LoVo (cell line): Measurements from ENCODE around the gene MB.
A peak's percentile ranks its signal among the peaks of the same experiment; 100 is the strongest.
"Not testable (repeated sequence)": the region's sequence is repeated elsewhere in the genome, so short reads cannot be mapped to it uniquely, and the experiment has no call there.

Source experiments
- DNase-seq: peaks from one replicate; pipeline ENCODE4 v3.0.0-alpha.2; 2016; ENCODE audit warnings: low spot score

Gene MB

DNA sequence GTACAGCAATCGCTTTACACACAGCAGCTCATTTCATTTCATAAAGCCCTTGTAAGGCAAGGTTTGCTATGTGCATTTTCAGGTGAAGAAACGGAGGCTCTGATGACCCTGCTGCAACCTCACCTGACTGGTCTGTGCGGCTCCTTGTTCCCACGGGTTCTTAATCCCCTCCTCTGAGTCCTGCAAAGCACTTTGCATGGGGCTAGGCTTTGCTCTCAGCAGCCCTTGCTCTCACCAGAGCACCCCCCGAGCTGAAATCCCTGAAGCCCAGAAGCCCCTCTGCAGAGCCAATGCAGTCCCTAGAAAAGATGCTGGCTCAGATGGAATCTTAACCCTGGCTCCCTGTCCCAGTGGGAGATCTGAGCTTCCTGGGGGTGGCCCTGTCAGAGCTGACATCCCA is 20.1 kb upstream of the MB start:
- DNase-seq: no peak

DNA sequence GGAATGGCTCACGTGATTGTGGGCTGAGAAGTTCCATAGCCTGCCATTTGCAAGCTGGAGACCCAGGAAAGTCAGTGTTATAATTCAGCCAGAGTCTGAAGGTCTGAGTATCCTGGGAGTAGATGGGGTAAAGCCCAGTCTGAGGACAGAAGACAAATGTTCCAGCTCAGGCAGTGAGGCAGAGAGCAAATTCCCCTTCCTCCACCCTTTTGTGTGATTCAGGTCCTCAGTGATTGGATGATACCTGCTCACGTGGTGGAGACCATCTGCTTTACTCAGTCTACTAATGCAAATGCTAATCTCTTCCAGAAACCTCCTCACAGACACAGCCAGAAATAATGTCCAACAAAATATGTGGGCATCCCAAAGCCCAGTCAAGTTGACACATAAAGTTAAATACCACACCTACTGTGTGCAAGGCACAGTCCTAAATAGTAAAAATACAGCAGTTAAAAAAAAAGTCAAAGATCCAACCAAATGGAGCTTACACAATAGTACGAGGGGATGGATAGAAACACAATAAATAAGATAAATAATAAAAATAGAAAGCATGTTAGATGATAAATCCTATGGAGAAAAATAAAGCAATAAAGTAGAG is 17.9 kb upstream of the MB start:
- no peak for DNase-seq

DNA sequence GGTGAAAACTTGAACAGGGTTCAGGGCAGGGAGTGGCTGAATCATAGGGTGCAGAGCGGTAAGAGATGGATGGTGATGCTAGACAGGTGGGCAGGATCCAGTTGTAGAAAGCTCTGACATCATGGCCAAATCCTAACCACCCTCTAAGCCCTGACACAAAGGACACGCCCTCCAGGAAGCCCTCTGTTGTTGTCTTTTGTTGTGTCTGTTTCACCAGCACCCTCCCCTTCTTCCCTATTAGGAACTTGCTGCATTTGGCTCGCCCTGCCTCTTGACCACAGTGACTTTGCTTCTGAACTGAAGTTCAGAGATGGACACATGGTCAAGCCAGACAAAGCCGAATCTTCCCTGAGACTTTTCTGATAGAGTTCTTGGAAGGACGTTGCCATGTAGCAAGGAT is 16.9 kb upstream of the MB start:
- DNase-seq: no peak

DNA sequence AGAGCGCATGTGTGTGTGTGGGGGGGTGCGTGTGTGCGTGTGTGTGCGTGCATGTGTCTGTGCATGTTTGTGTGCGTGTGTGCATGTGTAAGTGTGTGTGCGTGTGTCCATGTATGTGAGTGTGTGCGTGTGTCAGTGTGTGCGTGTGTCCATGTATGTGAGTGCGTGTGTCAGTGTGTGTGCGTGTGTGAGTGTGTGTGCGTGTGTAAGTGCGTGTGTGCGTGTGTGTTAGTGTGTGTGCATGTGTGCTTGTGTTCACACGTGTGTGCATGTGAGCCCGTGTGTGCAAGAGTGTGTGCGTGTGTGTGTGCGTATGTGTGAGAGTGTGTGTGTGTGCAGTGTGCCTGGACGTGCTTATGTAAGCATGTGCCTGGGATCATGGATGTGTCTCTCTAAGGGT is 16.4 kb upstream of the MB start:
- DNase-seq: no peak

DNA sequence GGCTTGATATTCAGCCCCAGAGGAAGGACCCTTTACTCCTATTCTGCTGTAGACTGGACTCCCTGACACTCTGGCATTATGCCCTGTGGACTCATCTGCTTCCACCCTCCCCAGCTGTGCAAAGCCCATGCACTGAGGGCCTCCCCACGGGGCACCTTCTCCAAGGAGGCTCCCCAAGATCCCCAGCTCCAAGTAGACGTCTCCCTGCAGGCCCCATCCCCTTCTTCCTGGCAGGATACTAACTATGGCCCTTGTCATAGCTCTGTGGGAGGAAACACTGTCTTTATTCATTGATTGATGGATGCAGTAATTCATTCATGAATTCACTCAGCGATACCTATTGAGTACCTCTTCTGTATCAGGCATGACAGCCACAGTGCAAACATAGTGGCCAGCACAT is 15.8 kb upstream of the MB start:
- DNase-seq: no peak

DNA sequence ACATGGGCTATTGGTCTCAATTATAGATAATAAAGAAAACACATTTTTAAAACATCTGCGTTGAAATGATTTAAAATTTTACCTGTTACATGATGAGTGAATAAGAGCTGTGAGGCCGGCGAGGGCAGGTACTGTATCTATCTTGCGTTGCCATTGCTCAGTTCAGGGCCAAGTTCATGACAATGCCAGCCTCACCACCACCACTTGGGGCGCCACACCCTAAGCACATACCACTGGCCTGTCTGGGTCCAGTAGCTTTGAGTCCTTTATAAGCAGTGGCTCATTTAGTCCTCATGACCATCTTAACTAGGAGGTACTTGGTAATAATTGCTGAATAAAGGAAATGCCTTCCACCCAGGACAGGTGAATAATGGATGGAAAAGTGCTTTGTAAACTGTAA is 14.5 kb upstream of the MB start:
- DNase-seq: peak; percentile 51

DNA sequence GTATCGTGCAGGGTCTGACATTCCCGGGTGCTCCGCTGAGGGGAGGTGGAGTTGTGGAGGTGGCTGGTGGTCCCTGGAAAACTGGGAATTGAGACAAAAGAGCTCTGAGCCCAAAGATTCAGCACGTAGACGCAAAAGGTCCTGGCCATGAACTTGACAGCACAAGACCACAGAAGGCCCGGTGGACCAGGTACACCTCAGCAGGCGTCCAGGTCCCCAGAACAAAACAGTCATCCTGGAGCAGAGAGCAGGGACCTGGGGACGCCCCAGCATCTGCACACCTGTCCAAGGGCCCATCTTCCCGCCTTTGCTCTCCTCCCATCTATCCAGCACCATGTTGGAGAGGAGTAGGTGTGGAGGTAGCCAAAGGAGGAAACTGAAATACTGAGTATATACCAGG is 13.8 kb upstream of the MB start:
- no peak for DNase-seq

DNA sequence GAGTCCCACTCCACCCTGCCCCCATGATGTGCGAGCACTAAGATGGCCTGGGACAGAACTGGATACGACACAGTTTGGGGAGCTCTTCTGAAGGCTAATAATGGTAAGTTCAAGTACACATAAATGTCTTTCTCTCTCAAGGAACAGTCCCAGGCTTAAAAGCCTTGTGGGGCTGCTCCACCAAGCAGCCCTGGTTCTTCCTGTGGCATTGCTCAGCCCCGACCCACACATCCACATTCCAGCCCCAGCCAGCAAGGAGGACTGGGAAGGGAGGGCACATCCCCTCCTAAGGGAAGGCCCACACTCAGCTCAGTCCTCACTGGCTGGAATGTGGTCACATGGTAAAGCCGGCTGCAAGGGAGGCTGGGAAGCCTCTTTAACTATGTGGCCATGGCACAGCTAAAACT is 13.3 kb upstream of the MB start:
- DNase-seq: no peak

DNA sequence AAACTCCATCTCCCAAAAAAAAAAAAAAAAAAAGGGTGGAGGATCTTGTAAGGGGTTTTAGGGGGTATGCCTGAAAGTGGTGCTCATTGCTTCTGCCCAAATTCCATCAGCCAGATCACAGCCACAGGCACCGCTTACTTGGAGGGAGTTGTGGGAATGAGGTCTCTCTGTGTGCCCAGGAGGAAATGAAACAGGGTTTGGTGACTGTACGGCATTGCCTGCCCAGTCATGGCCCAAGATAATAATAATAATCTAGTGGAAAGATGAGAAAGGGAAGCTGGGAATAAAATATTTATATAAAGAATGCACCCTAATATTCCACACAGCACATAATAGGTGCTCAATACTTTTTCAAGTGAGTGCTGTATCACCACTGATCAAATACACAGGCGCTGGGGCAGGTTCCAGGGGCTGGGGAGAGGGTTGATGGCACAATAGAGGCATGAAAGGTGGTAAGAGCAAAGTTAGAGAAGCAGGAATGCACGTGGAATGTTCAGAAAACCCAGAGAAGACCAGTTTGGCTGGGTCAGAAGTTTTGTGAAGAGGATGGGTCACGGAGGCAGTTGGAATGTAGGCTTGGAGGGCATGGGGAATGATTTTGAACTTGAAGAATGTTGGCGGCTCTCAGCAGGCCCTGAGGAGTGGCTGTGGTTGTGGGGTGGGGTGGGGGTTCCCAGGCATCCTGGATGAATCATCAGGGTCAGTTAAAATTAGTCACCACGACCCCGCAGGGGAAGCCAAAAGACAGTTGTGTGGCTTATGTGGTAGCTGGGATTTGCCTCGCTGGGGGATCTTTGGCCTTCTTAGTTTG is 12.5 kb upstream of the MB start:
- peak; percentile 89 for DNase-seq

DNA sequence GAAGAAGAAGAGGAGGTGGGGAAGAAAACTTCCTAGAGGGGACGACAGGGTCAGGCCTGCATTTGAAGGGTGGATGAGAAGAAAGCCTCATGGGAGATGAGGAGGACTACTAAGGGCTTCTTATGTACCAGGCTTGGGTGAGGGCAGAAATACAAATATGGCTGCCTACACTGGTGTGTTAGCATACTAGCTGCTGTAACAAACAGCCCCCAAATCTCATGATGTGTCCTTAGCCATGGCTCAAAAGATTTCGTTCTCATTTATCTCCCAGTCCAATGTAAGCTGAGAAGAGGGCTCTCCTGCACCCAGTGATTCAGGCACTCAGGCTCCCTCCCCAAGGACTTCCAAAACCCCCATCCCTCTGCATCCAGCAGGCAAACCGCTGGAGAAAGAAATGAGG is 11.6 kb upstream of the MB start:
- DNase-seq: no peak

DNA sequence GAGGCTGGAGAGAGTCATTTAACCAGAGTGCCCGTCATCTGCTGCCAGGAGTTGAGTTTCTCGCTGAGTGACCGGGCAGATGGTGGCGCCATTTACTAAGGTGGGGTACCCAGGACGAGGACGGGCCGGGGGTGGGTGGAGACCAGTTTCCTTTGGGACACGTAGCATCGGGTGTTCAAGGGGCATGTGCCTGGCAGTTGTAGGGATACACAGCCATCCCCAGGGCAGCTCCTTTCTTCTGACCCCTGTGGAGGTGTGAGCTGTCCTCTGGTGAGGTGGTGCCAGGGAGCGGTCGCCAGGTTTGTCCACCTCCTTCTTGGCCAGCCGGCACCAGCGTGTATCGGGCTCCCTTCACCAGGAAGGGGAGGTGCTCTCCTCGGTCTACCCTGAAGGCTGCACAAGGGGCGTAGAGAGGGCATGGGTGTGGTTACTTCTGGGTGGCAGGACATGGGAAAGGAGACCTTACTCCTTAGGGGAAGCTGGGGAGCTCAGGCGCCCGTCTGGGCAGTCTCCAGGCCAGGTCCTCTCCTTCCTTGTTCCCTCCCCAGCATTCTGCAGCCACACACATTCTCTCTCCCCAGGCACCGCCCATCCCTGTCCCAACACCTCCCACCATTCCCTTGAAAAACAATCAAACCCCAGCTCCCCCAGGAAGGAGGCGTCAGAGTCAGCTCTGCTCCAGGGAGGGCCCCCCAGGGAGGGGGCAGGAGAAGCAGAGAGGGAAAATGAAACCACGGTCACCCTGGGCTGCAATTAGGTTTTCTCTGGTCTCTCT is 10.3 kb upstream of the MB start:
- DNase-seq: peak; percentile 83

DNA sequence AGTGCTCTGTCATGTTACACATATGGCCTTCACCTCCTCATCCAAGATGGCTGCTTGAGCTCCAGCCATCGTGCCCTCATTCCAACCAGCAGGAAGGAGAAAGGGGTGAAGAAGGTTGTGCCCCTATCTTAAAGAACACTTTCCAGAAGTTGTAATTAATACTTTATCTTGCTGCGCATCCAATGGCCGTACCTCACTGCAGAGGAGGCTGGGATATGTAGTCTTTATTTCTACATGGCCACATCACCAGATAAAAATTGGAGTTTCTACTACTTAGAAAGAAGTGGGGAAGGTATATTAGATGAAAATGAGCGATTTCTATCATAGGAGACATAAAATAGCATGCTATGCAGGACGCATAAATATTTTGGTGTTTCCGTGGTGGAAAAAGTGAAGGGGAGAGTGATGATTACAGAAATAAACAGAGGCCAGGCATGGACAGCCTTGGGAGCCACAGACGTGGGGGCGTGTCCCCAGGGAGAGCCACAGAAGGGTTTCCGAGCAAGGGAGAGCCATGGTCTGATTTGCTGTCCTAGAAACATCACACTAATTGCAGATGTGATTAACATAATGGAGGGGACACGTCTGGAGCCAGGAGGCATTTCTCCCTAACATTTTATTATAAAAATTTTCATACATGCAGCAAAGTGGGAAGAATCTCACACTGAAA is 8.8 kb upstream of the MB start:
- no peak for DNase-seq

DNA sequence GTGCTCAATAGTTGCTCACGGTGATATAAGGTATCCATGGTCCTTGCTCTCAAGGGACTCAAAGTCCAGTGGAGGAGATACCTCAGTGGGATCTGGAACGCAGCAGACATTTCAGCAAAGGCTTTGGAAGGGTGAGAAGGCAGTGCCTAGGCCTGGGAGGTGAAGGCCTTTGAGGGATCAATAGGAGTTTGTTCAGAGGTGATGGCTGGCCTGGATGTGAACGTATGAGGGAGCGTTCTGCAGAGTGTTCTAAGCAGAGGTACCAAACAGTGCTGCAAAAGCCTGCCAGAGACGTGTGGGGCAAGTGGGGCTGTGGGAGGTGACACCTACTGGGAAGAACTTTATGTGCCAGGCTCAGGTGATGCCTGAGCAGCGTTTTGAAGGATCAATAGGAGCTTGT is 7.4 kb upstream of the MB start:
- no peak for DNase-seq

DNA sequence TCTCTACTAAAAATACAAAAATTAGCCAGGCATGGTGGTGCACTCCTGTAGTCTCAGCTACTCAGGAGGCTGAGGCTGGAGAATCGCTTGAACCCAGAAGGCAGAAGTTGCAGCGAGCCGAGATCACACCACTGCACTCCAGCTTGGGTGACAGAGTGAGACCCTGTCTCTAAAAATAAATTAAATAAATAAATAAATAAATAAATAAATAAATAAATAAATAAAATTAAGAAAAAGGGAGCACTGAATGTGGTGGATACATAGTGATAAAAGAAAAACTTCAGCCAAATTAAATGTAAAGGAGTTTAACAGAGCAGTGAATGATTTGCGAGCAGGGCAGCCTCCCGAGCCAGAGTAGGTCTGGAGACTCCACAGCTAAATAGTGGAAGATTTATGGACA is 6.8 kb upstream of the MB start:
- not testable (repeated sequence) for DNase-seq

DNA sequence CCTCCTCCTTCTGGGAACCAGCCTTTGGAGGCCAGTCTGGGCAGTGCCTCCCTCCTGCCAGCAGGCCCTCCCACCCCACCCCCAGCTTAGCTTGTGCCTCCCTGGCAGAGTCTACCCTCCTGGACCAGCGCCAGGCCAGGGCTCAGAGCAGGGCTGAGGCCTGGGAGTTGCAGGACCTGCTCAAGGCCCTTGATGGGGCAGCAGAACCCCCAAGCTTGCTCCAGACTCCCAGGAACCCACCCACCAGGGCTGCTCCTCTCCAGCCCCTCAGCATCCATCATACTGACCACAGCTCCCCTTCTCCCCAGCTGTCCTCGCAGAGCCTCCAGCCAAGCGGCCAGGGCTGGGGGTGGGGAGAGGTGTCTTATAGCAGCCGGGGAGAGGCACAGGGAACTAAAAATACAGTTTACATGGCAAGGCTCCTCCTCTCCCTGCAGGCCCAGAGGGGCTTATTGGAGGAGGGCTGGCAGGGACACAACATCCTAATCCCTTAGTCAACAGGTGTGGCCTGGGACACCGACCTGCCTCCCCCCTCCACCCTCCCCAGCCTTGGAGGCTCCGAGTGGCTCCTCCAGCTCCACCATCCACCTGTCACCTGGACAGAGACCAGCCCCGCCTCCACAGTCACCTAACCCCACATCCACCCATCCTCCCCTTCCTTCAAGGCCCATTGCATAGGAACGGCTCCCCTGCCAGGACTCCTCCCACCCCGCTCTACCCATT is 5.2 kb upstream of the MB start:
- DNase-seq: peak; percentile 65

DNA sequence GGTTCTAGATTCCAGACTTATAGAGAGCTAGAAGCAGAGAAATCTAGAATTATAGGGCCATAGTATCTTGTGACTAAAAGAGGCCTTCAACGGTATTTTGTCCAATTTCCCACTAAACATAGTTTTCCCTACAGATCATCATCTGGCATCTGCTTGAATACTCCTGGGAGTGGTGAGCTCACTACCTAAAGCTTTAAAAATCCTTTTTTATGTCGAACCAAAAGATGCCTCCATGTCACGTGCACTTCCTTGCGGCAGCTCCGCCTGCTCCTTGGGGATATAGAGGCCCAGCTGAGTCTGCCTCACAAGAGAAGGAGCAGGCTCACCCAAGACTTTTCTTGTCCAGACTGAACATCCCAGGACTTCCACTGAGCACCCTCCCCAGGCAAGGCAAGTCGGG is 4.3 kb upstream of the MB start:
- no peak for DNase-seq

DNA sequence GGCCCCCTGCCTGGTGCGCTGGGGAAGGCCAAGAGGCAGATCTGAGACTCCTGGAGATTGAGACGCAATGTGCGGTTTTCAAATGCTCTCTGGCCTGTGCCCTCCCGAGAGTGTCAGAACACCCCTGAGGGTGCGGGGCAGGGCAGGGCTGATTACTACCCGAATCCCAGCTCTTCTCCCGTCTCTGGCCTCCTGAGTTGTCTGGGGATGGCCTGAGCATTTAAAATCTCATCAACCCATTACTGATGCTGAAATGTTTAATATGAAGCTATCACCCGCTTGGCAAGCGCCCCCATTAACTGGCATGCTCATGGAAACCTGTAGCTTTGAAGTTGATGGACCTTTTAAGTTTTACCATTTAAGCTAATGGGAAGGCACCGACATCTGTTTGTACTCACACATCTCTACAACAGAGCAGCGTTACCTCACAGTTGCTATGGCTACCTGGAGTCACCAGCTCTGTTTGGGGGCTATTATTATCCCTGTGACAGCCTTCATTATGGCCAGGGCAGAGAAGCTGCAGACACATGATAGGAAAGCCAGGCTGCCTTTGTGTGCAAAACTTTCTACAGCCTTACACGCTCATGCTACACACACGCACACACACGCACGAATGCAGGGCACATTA is 3.6 kb upstream of the MB start:
- no peak for DNase-seq

DNA sequence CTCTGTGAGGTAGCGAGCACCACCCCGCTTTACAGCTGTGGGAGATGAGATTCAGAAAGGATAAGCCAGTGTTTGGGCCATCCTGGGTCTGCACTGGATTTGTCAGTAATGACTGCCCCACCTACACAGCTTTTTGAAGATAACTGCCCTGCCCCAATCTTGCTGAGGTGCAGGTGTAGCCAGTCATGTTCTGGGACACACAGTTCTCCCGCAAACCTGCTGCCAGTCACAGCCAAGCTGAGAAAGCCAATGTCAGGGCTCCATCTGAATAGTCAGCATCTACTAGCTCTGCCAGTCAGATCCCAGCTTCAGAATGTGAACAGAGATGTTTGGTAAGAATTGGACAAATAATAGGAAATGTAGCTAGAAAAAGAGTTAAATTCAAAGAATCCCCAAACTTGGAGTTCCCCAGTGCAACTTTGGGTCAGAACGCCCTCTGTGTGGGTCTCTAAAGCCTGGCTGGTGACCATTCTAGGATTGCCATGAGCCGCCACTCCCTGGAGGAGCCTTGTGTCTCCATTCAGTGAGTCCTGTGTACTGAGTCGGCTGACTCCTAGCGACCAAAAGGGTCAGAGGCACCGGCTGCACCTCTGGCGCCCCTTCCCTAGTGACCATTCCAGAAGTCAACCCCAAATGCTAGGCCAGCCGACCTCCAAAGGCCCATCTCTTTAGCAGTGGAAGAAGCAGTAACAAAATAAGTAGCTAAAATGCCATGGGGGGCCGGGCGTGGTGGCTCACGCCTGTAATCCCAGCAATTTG is 2.4 kb upstream of the MB start:
- DNase-seq: no peak

DNA sequence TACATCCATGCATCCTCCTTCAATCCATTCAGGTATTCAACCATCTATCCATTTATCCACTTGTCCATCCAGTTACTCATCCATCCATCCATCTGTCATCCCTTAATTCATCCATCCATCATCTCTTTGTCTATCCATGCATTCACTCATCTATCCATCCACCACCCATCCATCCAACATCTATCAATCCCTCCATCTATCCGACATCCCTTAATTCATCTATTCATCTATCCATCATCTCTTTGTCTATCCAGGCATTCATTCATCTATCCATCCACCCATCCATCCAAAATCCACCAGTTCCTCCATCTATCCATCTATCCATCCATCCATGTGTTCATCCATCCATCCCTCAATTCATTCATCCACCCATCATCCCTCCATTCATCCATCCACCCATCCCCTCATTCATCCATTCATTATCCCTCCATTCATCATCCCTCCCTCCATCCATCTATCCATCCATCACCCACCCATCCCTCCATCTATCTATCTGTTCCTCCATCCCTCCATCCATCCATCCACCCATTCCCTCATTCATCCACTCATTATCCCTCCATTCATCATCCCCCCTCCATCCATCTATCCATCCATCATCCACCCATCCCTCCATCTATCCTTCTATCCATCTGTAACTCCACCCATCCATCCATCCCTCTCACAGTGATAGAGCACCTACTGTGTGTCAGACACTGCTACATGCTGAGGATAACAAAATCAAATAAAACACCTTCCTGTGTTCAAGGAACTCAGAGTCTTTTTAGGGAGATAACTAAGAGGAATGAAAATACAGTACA is 1.5 kb upstream of the MB start:
- no peak for DNase-seq

DNA sequence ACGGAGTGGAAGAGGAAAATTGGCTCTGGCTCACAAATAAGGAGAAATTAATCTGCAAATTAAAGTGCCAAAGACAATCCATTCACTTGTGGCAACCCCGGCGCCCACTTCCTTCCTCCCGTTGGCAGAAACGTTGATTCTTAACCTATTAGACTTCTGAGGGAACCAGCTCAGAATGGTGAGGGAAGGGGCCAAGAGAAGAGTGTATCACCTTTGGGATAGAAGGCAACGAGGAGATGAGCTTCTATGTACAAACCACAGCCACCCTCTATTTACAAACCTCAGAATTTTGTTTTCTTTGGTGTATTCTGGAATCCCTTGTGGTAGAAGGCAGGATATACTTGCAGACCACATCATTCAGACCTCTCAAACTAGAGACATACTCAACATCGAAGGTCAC is 1.1 kb downstream of the MB start:
- DNase-seq: no peak
